ENCODE data around the gene TVP23C. TPM values are rescaled to one million over a fixed set of nuclear protein-coding genes. Genes with fewer than 3 reads are reported as not detected.

Gene TVP23C
- total RNA-seq, 1 experiment from 2014 or later, result 16.9 TPM

DNA sequence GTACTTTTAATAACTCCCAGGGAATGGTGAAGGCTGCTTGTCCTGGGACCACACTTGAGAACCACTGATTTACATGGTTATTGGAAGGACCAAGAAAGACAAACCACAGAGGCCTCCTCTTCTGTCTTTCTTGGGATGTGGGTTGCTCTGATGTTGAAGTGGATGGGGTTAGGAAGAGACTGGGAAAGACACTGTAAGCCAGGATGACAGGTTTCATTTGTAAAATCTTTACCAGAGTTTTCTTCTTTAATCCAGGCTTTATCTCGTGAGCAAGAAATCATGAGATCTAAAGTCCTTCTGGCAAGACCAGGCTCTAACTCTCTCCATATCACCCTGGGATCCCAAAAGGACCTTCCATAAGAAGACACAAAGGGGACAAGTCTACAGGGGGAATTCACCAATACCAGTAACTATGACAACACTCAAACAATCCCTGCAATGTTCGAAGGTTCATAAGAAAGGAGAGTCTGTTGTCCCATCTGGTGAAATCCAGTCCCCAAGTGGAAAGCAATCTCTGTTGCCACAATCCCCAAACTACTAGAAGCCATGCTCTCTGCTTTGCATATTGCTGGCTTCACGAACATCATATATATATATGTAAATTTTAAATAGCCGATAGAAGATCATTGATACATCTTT, 51.1 kb downstream of the TVP23C start:
- Mint-ChIP-seq H3K27ac (no peak overlapping the region), H3K36me3 (ENCODE audit: insufficient read depth in 1 of 3, low read depth in 3 of 3) (peaks cover 29 to 52% (median 31%) of the 10 kb centered on the region in 3 experiments)

More for the DNA sequence above, 51.1 kb downstream of the TVP23C start:
- Histone ChIP-seq H3K27me3 (ENCODE audit: insufficient read depth, low read length) (no peaks in the 10 kb centered on the region), H2AK5ac (ENCODE audit: insufficient read length, low read length) (no peak overlapping the region), H2BK5ac (ENCODE audit: insufficient read length, low read length) (no peak overlapping the region), H3K4ac (ENCODE audit: low read depth, low read length) (no peak overlapping the region), H3K4me2 (ENCODE audit: insufficient read depth, insufficient read length, low read length) (no peak overlapping the region), H3K4me1 (ENCODE audit: insufficient read depth, low read length) (no peaks in the 10 kb centered on the region), H2BK12ac (ENCODE audit: insufficient read length, low read depth, low read length) (no peak overlapping the region), H3K79me1 (ENCODE audit: insufficient read depth, low read depth, low read length, poor library complexity, severe bottlenecking) (no peaks in the 10 kb centered on the region), H4K20me1 (ENCODE audit: control insufficient read depth, insufficient read depth, insufficient read length) (no peaks in the 10 kb centered on the region), H2BK120ac (ENCODE audit: low read depth, low read length, poor library complexity, severe bottlenecking) (no peak overlapping the region), H4K5ac (ENCODE audit: insufficient read length, low read depth, low read length) (no peak overlapping the region), H3K9ac (ENCODE audit: extremely low read depth, insufficient read length, low read length) (no peak overlapping the region), H4K8ac (replicated peaks; ENCODE audit: insufficient read length, low read depth, low read length) (no peak overlapping the region), H3K56ac (ENCODE audit: insufficient read length, low read depth, low read length) (no peak overlapping the region), H3K18ac (ENCODE audit: insufficient read length, low read depth, low read length) (no peak overlapping the region), H3K14ac (ENCODE audit: insufficient read depth, low read length) (no peak overlapping the region), H2AFZ (ENCODE audit: low read length) (no peak overlapping the region), H2BK15ac (ENCODE audit: low read depth, low read length) (no peak overlapping the region; the same call in 1 of the 2 replicates), H3K9me3 (ENCODE audit: control insufficient read depth, low read depth, low read length) (no peaks in the 10 kb centered on the region), H3K23me2 (ENCODE audit: insufficient read length, low read depth, low read length, poor library complexity, severe bottlenecking) (no peaks in the 10 kb centered on the region), H3K79me2 (ENCODE audit: insufficient read depth, low read length) (no peaks in the 10 kb centered on the region), H3K27ac (ENCODE audit: insufficient read length, low read depth, low read length) (no peak overlapping the region), H2BK20ac (ENCODE audit: low read depth, low read length, poor library complexity, severe bottlenecking) (no peak overlapping the region), H4K91ac (ENCODE audit: insufficient read length, low read depth, low read length) (no peak overlapping the region), H3K23ac (ENCODE audit: insufficient read length, low read depth, low read length) (no peak overlapping the region), H3T11ph (ENCODE audit: low read length) (no peak overlapping the region)
- Mint-ChIP-seq H3K9me3 (no peaks in the 10 kb centered on the region), H3K27me3 (ENCODE audit: low read depth) (no peaks in the 10 kb centered on the region), H3K4me3 (no peak overlapping the region), H3K4me1 (0 out of 4 replicates have a peak, but pooled peaks cover 0 to 2% of the 10 kb centered on the region in 2 experiments)
- TF ChIP-seq, protein P1, sequence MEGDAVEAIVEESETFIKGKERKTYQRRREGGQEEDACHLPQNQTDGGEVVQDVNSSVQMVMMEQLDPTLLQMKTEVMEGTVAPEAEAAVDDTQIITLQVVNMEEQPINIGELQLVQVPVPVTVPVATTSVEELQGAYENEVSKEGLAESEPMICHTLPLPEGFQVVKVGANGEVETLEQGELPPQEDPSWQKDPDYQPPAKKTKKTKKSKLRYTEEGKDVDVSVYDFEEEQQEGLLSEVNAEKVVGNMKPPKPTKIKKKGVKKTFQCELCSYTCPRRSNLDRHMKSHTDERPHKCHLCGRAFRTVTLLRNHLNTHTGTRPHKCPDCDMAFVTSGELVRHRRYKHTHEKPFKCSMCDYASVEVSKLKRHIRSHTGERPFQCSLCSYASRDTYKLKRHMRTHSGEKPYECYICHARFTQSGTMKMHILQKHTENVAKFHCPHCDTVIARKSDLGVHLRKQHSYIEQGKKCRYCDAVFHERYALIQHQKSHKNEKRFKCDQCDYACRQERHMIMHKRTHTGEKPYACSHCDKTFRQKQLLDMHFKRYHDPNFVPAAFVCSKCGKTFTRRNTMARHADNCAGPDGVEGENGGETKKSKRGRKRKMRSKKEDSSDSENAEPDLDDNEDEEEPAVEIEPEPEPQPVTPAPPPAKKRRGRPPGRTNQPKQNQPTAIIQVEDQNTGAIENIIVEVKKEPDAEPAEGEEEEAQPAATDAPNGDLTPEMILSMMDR (conservative IDR thresholded peaks at IDR 0.05), result no peak
- DNase-seq, result no peak
- no CpG with 5 or more reads among the region's 4 CpGs for WGBS (ENCODE audit: extremely low coverage, insufficient read length, low lambda C conversion rate)

Measured in H9 (cell line).